HL-60/S4 treated with phorbol 12-myristate 13-acetate at 8.2 ng/mL for 4 days and 3 days (cell line): ENCODE data around the gene KDR.

ENCODE experiments used
- in situ Hi-C: fragments of 300-500 bp; cut with MboI; formaldehyde crosslinking; loops from 2 replicates; pipeline ENCODE4 v1.15.0; 2022; ENCODE audit warnings: low sequenced_read_pairs

The KDR gene

GRCh38 chr4:55124322-55125076, 896 bp downstream of the KDR start:
- in situ Hi-C loops, result no loop called here

- in situ Hi-C loops, result no loop called here
These were observed 1.6 kb downstream of the KDR start for GRCh38 chr4:55123791-55124190.

GRCh38 chr4:55122235-55122634, 3.2 kb downstream of the KDR start:
- in situ Hi-C loops, result no loop called here

- in situ Hi-C loops, result no loop called here
These were observed 4.1 kb downstream of the KDR start for GRCh38 chr4:55121246-55121645.

- in situ Hi-C loops, result no loop called here
These were observed 7.0 kb downstream of the KDR start for GRCh38 chr4:55118397-55118796.

- in situ Hi-C loops, result no loop called here
These were observed 7.9 kb downstream of the KDR start for GRCh38 chr4:55117511-55117910.

GRCh38 chr4:55116450-55116849, 8.9 kb downstream of the KDR start:
- in situ Hi-C loops, result no loop called here

GRCh38 chr4:55111601-55112000, 13.8 kb downstream of the KDR start:
- in situ Hi-C loops, result no loop called here

GRCh38 chr4:55110131-55110530, 15.3 kb downstream of the KDR start:
- in situ Hi-C loops, result no loop called here

GRCh38 chr4:55107054-55107453, 18.3 kb downstream of the KDR start:
- in situ Hi-C loops, result no loop called here

GRCh38 chr4:55103224-55103623, 22.2 kb downstream of the KDR start:
- in situ Hi-C loops, result no loop called here

- in situ Hi-C loops, result no loop called here
These were observed 25.6 kb downstream of the KDR start for GRCh38 chr4:55099816-55100215.

GRCh38 chr4:55098456-55099204, 26.8 kb downstream of the KDR start:
- in situ Hi-C loops, result no loop called here

- in situ Hi-C loops, result no loop called here
These were observed 28.8 kb downstream of the KDR start for GRCh38 chr4:55096619-55097018.

GRCh38 chr4:55096045-55096444, 29.4 kb downstream of the KDR start:
- in situ Hi-C loops, result no loop called here

GRCh38 chr4:55092504-55092903, 32.9 kb downstream of the KDR start:
- in situ Hi-C loops, result no loop called here

GRCh38 chr4:55089916-55090315, 35.5 kb downstream of the KDR start:
- in situ Hi-C loops, result no loop called here

- in situ Hi-C loops, result no loop called here
These were observed 37.5 kb downstream of the KDR start for GRCh38 chr4:55087913-55088260.

- in situ Hi-C loops, result no loop called here
These were observed 38.1 kb downstream of the KDR start for GRCh38 chr4:55087009-55087912.

- in situ Hi-C loops, result no loop called here
These were observed 38.8 kb downstream of the KDR start for GRCh38 chr4:55086578-55086977.

- in situ Hi-C loops, result no loop called here
These were observed 41.7 kb downstream of the KDR start for GRCh38 chr4:55083735-55084134.

- in situ Hi-C loops, result no loop called here
These were observed 42.6 kb downstream of the KDR start for GRCh38 chr4:55082756-55083155.
